ENCODE data around the gene CYB5A. TPM values are rescaled to one million over a fixed set of nuclear protein-coding genes. Genes with fewer than 3 reads are reported as not detected.

Gene CYB5A
- total RNA-seq, 4 donors from 2014 or later, result 45.7 to 95.3 (median 64.5) TPM

GRCh38 chr18:74221081-74221480 is 70.7 kb downstream of the CYB5A start:
- WGBS, 2 donors, result 89 to 92% methylated on average over 9 of the region's 9 CpGs
- no peak overlapping the region for H3K27ac ChIP-seq

DNA sequence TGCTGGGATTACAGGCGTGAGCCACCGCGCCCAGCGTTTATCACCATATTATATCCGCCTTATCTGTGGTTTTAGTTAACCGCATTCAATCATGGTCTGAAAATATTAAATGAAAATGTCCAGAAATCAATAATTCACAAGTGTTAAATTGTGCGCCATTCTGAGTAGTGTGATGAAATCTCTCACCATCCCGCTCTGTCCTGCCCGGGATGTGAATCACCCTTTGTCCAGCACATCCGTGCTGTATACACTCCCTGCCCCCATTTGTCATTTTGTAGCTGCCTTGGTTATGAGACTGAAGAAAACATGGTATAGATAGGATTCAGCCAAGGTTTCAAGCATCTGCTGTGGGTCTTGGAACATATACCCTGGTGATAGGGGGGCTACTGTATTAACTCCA is 72.7 kb downstream of the CYB5A start:
- Histone ChIP-seq H3K9me3 (no peaks in the 10 kb centered on the region), H3K27ac (no peak overlapping the region), H3K4me3 (replicated peaks in 1 of 3) (no peak overlapping the region), H3K36me3 (no peaks in the 10 kb centered on the region), H3K4me1 (no peaks in the 10 kb centered on the region), H3K27me3 (no peaks in the 10 kb centered on the region)
- WGBS, 2 donors, result 94 to 97% methylated on average over 10 of the region's 10 CpGs
- intact Hi-C loops (cut with DNase I), result no loop called here
- no peak for DNase-seq
- TF ChIP-seq POLR2A (IDR thresholded peaks at IDR 0.05), result no peak

More at GRCh38 chr18:74221081-74221480, 70.7 kb downstream of the CYB5A start:
- Histone ChIP-seq H3K4me3 (replicated peaks in 1 of 3) (no peak overlapping the region), H3K4me1 (no peaks in the 10 kb centered on the region), H3K27me3 (no peaks in the 10 kb centered on the region), H3K9me3 (no peaks in the 10 kb centered on the region), H3K36me3 (no peaks in the 10 kb centered on the region)
- no peak for DNase-seq
- TF ChIP-seq, protein P1, sequence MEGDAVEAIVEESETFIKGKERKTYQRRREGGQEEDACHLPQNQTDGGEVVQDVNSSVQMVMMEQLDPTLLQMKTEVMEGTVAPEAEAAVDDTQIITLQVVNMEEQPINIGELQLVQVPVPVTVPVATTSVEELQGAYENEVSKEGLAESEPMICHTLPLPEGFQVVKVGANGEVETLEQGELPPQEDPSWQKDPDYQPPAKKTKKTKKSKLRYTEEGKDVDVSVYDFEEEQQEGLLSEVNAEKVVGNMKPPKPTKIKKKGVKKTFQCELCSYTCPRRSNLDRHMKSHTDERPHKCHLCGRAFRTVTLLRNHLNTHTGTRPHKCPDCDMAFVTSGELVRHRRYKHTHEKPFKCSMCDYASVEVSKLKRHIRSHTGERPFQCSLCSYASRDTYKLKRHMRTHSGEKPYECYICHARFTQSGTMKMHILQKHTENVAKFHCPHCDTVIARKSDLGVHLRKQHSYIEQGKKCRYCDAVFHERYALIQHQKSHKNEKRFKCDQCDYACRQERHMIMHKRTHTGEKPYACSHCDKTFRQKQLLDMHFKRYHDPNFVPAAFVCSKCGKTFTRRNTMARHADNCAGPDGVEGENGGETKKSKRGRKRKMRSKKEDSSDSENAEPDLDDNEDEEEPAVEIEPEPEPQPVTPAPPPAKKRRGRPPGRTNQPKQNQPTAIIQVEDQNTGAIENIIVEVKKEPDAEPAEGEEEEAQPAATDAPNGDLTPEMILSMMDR (IDR thresholded peaks at IDR 0.05), result no peak
- no peak for TF ChIP-seq POLR2A (IDR thresholded peaks at IDR 0.05)
- intact Hi-C loops (cut with DNase I), result no loop called here

GRCh38 chr18:74217476-74218143 is 74.2 kb downstream of the CYB5A start:
- H3K4me3 ChIP-seq (replicated peaks in 1 of 3), result no peak overlapping the region
- no peaks in the 10 kb centered on the region for H3K9me3 ChIP-seq
- no peaks in the 10 kb centered on the region for H3K27me3 ChIP-seq
- H3K36me3 ChIP-seq, result no peaks in the 10 kb centered on the region
- H3K4me1 ChIP-seq, result no peaks in the 10 kb centered on the region
- H3K27ac ChIP-seq, result no peak overlapping the region
- TF ChIP-seq, protein P1 (IDR thresholded peaks at IDR 0.05), result no peak
- TF ChIP-seq POLR2A (IDR thresholded peaks at IDR 0.05), result no peak
- intact Hi-C loops (cut with DNase I), result no loop called here
- DNase-seq, result no peak
- 76 to 78% methylated on average over 7 of the region's 7 CpGs for WGBS, 2 donors

- no peak for TF ChIP-seq POLR2A (IDR thresholded peaks at IDR 0.05)
- TF ChIP-seq, protein P1 (IDR thresholded peaks at IDR 0.05), result no peak
- intact Hi-C loops (cut with DNase I), result no loop called here
- Histone ChIP-seq H3K4me1 (no peaks in the 10 kb centered on the region), H3K4me3 (replicated peaks in 1 of 3) (no peak overlapping the region), H3K27me3 (no peaks in the 10 kb centered on the region), H3K36me3 (no peaks in the 10 kb centered on the region), H3K27ac (no peak overlapping the region), H3K9me3 (no peaks in the 10 kb centered on the region)
- DNase-seq, result no peak
- whole genome bisulfite sequencing, 2 donors, result 83 to 93% methylated on average over 3 of the region's 3 CpGs
These were observed 75.1 kb downstream of the CYB5A start for GRCh38 chr18:74216661-74217110.

DNA sequence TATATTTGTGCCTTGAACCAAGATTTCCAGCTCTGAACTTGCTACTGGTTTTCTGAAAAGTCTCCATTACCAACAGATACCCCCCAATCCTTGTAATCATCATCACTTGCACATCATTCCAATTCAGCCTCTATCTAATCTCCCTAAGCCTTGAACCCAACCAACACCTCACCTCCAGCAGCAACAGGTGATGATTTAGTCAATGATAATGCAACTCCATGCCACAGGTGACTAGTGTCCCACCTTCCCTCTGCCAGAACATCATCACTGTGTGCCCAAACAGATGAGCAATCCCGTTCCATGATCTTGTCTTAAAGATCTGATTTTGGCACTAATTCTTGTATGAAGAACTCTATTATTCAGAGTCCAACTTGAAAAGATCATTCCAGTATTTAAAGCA is 75.9 kb downstream of the CYB5A start:
- no peak for DNase-seq
- 0 to 58% methylated on average over 1 of the region's 1 CpG for WGBS, 2 donors

More for the DNA sequence above, 75.9 kb downstream of the CYB5A start:
- H3K27me3 ChIP-seq, result no peaks in the 10 kb centered on the region
- no peaks in the 10 kb centered on the region for H3K4me1 ChIP-seq
- H3K9me3 ChIP-seq, result no peaks in the 10 kb centered on the region
- TF ChIP-seq, protein P1 (IDR thresholded peaks at IDR 0.05), result no peak
- no peak for TF ChIP-seq POLR2A (IDR thresholded peaks at IDR 0.05)
- H3K27ac ChIP-seq, result no peak overlapping the region
- H3K36me3 ChIP-seq, result no peaks in the 10 kb centered on the region
- H3K4me3 ChIP-seq (replicated peaks in 1 of 3), result no peak overlapping the region
- intact Hi-C loops (cut with DNase I), result no loop called here

Measured in thyroid gland (tissue), 4 donors.